Hindlimb muscle (tissue), 1 donor: ENCODE data around the gene PCDHA5. TPM values are rescaled to one million over a fixed set of nuclear protein-coding genes. Genes with fewer than 3 reads are reported as not detected.
"Not testable (repeated sequence)": the region's sequence is repeated elsewhere in the genome, so short reads cannot be mapped to it uniquely, and the experiment has no call there.

Experiments
- DNase-seq: peaks from one replicate; pipeline ENCODE4 v3.0.0-alpha.2; 2013
- polyA plus RNA-seq: library from polyadenylated mRNA; unstranded; fragments of 120-200 nt; gene quantifications from one replicate; pipeline ENCODE4 v1.2.1, GENCODE V29; 2013; ENCODE audit not compliant: insufficient read length

PCDHA5 gene
- not detected for polyA plus RNA-seq

DNA sequence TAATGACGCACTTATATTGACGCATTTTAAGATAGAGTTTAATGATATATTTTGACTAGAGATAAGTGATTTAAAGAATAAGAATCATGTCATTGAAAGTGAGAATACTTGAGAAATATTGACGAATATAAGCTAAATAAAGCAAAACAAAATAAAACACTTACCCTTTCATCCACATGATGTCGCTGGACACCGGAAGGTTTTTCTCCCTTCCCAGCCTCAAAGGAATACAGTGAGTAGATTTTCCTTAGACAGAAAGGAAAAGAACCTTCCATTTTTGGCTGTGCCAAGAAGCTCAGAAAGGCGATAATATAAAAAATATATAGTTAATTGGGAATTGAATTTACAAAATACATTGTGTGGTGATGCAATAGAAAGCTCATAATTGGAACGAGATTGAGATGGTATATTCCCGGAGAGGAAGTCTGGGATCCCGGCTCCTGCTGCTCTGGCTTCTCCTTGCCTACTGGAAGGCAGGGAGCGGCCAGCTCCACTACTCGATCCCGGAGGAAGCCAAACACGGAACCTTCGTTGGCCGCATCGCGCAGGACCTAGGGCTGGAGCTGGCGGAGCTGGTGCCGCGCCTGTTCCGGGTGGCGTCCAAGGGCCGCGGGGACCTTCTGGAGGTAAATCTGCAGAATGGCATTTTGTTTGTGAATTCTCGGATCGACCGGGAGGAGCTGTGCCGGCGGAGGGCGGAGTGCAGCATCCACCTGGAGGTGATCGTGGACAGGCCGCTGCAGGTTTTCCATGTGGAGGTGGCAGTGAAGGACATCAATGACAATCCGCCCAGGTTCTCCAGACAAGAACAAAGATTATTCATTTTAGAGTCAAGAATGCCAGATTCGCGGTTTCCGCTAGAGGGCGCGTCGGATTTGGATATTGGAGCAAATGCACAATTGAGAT is at the start of gene PCDHA5:
PCDHA5 (plus strand) TSS at position 239 of the 906 bp plus-strand sequence.
- no peak for DNase-seq

DNA sequence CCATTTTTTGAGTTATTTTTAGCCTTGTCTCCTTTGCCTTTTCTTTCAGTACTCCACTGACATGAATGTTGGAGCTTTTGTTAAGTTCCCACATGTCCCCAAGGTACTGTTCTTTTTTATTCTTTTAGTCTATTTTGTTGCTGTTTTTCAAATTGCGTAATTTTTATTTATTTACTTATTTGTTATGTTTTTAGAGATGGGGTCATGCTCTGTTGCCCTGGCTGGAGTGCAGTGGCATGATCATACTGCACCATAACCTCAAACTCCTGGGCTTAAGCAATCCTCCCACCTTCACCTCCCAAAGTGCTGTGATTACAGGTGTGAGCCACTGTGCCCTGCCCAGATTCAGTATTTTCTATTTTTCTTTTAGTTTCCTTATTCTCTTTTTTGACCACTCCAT is 40.9 kb upstream of the PCDHA5 start:
- DNase-seq, result no peak

- DNase-seq, result no peak
Measured at GRCh38 chr5:140785905-140786686, 35.3 kb upstream of the PCDHA5 start, which contains the start of gene PCDHA1. Gene PCDHA1 (plus strand): TSS chr5:140786140.

GRCh38 chr5:140787422-140787821 is 34.0 kb upstream of the PCDHA5 start:
- not testable (repeated sequence) for DNase-seq

DNA sequence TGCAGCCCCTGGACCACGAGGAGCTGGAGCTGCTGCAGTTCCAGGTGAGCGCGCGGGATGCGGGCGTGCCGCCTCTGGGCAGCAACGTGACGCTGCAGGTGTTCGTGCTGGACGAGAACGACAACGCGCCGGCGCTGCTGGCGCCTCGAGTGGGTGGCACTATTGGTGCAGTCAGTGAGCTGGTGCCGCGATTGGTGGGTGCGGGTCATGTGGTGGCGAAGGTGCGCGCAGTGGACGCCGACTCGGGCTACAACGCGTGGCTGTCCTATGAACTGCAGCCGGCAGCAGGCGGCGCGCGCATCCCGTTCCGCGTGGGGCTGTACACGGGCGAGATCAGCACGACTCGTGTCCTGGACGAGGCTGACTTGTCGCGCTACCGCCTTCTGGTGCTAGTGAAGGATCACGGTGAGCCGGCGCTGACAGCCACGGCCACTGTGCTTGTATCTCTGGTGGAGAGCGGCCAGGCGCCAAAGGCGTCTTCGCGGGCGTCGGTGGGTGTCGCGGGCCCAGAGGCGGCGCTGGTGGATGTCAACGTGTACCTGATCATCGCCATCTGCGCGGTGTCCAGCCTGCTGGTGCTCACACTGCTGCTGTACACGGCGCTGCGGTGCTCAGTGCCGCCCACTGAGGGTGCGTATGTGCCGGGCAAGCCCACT is 33.4 kb upstream of the PCDHA5 start:
- not testable (repeated sequence) for DNase-seq

GRCh38 chr5:140791089-140791488 is 30.3 kb upstream of the PCDHA5 start:
- no peak for DNase-seq

DNA sequence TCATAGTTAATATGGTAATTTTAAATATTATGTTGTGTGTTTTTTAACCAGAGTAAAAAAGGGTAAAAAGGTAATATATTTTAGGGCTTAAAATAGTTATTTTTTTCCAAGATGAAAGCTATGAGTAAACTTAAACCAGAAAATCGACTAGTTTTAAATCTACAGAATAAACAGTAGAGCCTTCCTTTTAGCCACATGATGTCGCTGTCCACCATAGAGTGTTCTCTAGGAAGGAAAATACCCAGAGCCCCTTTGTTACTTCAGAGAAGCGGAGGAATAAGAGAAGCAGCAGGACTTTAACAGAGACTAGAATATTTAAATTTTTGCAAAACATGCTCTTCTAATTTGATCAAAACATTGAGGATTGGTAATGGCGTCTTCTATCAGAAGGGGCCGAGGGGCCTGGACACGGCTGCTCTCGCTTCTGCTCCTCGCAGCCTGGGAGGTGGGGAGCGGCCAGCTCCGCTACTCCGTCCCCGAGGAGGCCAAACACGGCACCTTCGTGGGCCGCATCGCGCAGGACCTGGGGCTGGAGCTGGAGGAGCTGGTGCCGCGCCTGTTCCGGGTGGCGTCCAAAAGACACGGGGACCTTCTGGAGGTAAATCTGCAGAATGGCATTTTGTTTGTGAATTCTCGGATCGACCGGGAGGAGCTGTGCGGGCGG is 26.7 kb upstream of the PCDHA5 start, which contains the start of gene PCDHA2:
PCDHA2 (plus strand) TSS at position 258 of the 664 bp plus-strand sequence.
- DNase-seq, result no peak

DNA sequence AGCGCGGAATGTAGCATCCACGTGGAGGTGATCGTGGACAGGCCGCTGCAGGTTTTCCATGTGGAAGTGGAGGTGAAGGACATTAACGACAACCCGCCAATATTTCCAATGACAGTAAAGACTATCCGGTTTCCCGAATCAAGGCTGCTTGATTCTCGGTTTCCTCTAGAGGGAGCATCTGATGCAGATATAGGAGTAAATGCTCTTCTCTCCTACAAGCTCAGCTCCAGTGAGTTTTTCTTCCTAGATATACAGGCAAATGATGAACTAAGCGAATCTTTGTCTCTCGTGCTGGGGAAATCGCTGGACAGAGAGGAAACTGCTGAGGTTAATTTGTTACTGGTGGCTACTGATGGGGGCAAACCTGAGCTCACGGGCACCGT is 26.2 kb upstream of the PCDHA5 start:
- DNase-seq, result no peak

- not testable (repeated sequence) for DNase-seq
Measured at GRCh38 chr5:140796072-140796717, 25.2 kb upstream of the PCDHA5 start.

DNA sequence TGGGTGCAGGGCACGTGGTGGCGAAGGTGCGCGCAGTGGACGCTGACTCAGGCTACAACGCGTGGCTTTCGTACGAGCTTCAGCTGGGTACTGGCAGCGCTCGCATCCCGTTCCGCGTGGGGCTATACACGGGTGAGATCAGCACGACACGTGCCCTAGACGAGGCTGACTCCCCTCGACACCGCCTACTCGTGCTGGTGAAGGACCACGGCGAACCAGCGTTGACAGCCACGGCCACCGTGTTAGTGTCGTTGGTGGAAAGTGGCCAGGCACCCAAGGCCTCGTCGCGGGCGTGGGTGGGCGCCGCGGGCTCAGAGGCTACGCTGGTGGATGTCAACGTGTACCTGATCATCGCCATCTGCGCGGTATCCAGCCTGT is 24.7 kb upstream of the PCDHA5 start:
- no peak for DNase-seq

DNA sequence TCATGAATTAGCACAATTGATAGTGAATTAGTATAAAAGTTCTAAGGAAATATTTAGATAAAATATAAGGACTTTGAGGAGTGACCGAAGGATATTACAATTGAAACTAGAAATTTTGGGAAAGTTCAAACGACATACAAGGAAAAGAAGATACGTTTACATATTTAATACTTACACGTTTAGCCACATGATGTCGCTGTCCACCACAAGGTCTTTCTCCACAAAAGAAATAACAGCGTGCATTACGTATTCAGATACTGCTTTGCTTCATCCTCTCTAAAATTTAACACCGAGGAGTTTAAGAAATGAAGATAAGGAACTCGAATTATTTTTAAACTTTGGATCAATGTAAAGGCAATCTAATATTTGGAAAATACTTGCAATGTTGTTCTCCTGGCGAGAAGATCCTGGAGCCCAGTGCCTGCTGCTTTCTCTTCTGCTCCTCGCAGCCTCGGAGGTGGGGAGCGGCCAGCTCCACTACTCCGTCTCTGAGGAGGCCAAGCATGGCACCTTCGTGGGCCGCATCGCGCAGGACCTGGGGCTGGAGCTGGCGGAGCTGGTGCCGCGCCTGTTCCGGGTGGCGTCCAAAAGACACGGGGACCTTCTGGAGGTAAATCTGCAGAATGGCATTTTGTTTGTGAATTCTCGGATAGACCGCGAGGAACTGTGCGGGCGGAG is 20.5 kb upstream of the PCDHA5 start, which contains the start of gene PCDHA3:
PCDHA3 (plus strand) TSS at position 242 of the 678 bp plus-strand sequence.
- no peak for DNase-seq

GRCh38 chr5:140801494-140801841 is 19.9 kb upstream of the PCDHA5 start:
- DNase-seq, result no peak

DNA sequence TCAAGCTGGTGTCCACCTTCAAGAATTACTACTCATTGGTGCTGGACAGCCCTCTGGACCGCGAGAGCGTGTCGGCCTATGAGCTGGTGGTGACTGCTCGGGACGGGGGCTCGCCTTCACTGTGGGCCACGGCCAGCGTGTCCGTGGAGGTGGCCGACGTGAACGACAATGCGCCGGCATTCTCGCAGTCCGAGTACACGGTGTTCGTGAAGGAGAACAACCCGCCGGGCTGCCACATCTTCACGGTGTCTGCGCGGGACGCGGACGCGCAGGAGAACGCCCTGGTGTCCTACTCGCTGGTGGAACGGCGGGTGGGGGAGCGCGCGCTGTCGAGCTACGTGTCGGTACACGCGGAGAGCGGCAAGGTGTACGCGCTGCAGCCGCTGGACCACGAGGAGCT is 19.0 kb upstream of the PCDHA5 start:
- not testable (repeated sequence) for DNase-seq

DNA sequence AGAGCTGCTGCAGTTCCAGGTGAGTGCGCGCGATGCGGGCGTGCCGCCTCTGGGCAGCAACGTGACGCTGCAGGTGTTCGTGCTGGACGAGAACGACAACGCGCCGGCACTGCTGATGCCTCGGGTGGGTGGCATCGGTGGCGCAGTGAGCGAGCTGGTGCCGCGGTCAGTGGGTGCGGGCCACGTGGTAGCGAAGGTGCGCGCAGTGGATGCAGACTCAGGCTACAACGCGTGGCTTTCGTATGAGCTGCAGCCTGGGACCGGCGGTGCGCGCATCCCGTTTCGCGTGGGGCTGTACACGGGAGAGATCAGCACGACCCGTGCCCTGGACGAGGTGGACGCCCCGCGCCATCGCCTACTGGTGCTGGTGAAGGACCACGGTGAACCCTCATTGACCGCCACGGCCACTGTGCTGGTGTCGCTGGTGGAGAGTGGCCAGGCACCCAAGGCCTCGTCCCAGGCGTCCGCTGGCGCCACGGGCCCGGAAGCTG is 18.6 kb upstream of the PCDHA5 start:
- no peak for DNase-seq

DNA sequence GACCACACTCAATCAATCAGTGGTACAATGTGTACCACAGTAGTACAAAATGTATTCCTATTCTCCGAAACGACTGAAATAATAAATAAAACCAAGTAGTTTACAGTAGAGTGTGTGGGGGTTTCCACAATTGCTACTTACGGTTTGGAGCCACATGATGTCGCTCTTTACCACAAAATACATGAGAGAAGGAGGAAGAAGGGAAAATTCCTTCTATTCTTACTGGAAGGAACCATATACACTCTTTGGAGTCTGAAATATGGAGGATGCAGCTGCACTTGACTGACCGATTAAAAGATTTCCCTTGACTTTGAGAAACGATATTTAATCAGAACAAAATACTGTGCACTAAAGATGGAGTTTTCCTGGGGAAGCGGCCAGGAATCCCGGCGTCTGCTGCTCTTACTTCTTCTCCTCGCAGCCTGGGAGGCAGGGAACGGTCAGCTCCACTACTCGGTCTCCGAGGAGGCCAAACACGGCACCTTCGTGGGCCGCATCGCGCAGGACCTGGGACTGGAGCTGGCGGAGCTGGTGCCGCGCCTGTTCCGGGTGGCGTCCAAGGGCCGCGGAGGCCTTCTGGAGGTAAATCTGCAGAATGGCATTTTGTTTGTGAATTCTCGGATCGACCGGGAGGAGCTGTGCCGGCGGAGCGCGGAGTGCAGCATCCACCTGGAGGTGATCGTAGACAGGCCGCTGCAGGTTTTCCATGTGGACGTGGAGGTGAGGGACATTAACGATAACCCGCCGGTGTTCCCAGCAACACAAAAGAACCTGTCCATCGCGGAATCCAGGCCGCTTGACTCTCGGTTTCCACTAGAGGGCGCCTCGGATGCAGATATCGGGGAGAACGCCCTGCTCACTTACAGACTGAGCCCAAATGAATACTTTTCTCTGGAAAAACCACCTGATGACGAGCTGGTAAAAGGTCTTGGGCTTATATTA is 14.3 kb upstream of the PCDHA5 start, which contains the start of gene PCDHA4:
PCDHA4 (plus strand) TSS at position 235 of the 942 bp plus-strand sequence.
- DNase-seq, result no peak

- DNase-seq, result not testable (repeated sequence)
Measured at GRCh38 chr5:140808241-140808888, 13.0 kb upstream of the PCDHA5 start.

DNA sequence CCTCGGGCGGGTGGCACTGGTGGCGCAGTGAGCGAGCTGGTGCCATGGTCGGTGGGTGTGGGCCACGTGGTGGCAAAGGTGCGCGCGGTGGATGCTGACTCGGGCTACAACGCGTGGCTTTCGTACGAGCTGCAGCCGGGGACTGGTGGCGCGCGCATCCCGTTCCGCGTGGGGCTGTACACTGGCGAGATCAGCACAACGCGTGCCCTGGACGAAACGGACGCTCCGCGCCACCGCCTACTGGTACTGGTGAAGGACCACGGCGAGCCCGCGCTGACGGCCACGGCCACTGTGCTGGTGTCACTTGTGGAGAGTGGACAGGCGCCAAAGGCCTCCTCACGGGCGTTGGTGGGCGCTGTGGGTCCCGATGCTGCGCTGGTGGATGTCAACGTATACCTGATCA is 12.5 kb upstream of the PCDHA5 start:
- DNase-seq, result no peak

- no peak for DNase-seq
Measured at GRCh38 chr5:140822281-140822629, 842 bp downstream of the PCDHA5 start.

- not testable (repeated sequence) for DNase-seq
Measured at GRCh38 chr5:140822969-140823368, 1.6 kb downstream of the PCDHA5 start.
